Hematopoietic multipotent progenitor cell treated with erythropoietin and hydrocortisone succinate and interleukin-3 and kit ligand, for 8 days (in vitro differentiated cells): ENCODE results near the gene DOCK8.
"Not testable (repeated sequence)": the region's sequence is repeated elsewhere in the genome, so short reads cannot be mapped to it uniquely, and the experiment has no call there.

Experiments used
- DNase-seq: peaks from one replicate; pipeline ENCODE4 v3.0.0-alpha.2; 2015

Gene DOCK8

GRCh38 chr9:214648-215493 is at the start of gene DOCK8:
DOCK8 (plus strand) TSS chr9:214865; CDS start chr9:214977, 112 bp downstream.
- peak; percentile 82 for DNase-seq

GRCh38 chr9:169757-170156 is 44.9 kb upstream of the DOCK8 start:
- not testable (repeated sequence) for DNase-seq

- peak; percentile 1 for DNase-seq
Measured at GRCh38 chr9:178140-178825, 36.4 kb upstream of the DOCK8 start.

GRCh38 chr9:178970-179383 is 35.7 kb upstream of the DOCK8 start, which contains the start of gene ZNG1A:
ZNG1A (minus strand) TSS chr9:179056; CDS start chr9:178969, 87 bp downstream.
- peak; percentile 88 for DNase-seq

GRCh38 chr9:199601-200000 is 15.1 kb upstream of the DOCK8 start:
- DNase-seq, result not testable (repeated sequence)

GRCh38 chr9:206481-206880 is 8.2 kb upstream of the DOCK8 start:
- DNase-seq, result no peak

GRCh38 chr9:209143-209758 is 5.4 kb upstream of the DOCK8 start:
- peak; percentile 0 for DNase-seq

GRCh38 chr9:211036-211435 is 3.6 kb upstream of the DOCK8 start:
- DNase-seq, result peak; percentile 0

- no peak for DNase-seq
Measured at GRCh38 chr9:211557-211956, 3.1 kb upstream of the DOCK8 start.

- DNase-seq, result peak; percentile 2
Measured at GRCh38 chr9:212297-212696, 2.4 kb upstream of the DOCK8 start.

- not testable (repeated sequence) for DNase-seq
Measured at GRCh38 chr9:213901-214300, 764 bp upstream of the DOCK8 start.

GRCh38 chr9:214351-214647 is 366 bp upstream of the DOCK8 start:
- no peak for DNase-seq

GRCh38 chr9:215631-216155 is 1.0 kb downstream of the DOCK8 start:
- peak; percentile 29 for DNase-seq

GRCh38 chr9:216866-217265 is 2.2 kb downstream of the DOCK8 start:
- DNase-seq, result no peak

- peak; percentile 1 for DNase-seq
Measured at GRCh38 chr9:217950-218349, 3.3 kb downstream of the DOCK8 start.

- not testable (repeated sequence) for DNase-seq
Measured at GRCh38 chr9:219036-219435, 4.4 kb downstream of the DOCK8 start.

GRCh38 chr9:219670-220365 is 5.2 kb downstream of the DOCK8 start:
- peak; percentile 3 for DNase-seq

GRCh38 chr9:221989-222776 is 7.5 kb downstream of the DOCK8 start:
- DNase-seq, result no peak

- no peak for DNase-seq
Measured at GRCh38 chr9:223152-223551, 8.5 kb downstream of the DOCK8 start.

GRCh38 chr9:224026-224425 is 9.4 kb downstream of the DOCK8 start:
- DNase-seq, result no peak

GRCh38 chr9:224582-225520 is 10.2 kb downstream of the DOCK8 start:
- DNase-seq, result no peak
